Measurements from ENCODE around the gene LRRK2.

LRRK2 gene

DNA sequence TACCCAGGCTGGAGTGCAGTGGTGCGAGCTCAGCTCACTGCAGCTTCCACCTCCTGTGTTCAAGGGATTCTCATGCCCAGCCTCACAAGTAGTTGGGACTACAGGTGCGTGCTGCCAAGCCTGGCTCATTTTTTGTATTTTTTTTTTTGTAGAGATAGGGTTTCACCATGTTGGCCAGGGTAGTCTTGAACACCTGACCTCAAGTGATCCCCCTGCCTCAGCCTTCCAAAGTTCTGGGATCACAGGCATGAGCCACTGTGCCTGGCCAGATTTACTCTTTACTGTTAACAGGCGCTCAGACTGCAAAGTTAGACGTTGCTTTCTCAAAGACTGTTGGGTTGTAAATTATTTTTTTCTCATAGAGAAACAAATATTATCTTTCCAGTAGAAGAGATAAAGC lies 46.1 kb upstream of the LRRK2 start:
- ChIA-PET CTCF (no interaction called here), POLR2A (no interaction called here)
- Histone ChIP-seq H3K9me3 (ENCODE audit: control insufficient read depth, insufficient read depth, low read depth, low read length) (no peaks in the 10 kb centered on the region), H3K36me3 (ENCODE audit: control insufficient read depth in 2 of 2, insufficient read depth in 1 of 2, low read length in 2 of 2) (no peaks in the 10 kb centered on the region), H3K4me1 (ENCODE audit: control insufficient read depth, insufficient read depth, low read length) (no peaks in the 10 kb centered on the region), H3K4me3 (ENCODE audit: low read depth, low read length) (no peak overlapping the region), H3K27ac (ENCODE audit: extremely low read depth, low read depth, low read length) (no peak overlapping the region)
- TF ChIP-seq ZBTB48 (tag by site-specific recombination; IDR thresholded peaks at IDR 0.05) (no peak), GLIS2 (tag by site-specific recombination; IDR thresholded peaks at IDR 0.05) (no peak)

DNA sequence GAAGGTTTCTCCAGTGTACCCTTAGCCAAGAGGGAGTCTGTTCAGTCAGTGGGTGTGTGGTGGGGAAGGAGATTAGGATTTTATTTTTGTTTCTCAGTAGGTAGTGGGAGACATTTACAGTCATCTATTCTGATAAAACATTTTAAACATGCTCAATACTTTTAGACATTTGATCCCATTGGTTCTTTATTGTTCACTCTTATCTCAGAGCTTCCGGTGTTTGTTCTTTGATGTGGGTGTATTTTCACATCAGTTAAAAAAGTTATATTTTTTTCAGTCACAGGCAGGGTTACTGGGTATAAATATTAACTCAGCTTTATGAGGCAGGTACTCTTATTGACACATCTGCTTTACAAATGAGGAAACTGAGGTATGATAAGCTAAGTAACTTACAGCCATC lies 43.3 kb upstream of the LRRK2 start:
- ChIA-PET POLR2A (no interaction called here), CTCF (interaction anchor here (0.7 kb wide), 1 partner anchor 453 kb away, joined by 3 read pairs; no protein-coding TSS in a partner anchor)
- no peak overlapping the region for H3K27ac ChIP-seq (ENCODE audit: extremely low read depth, low read depth, low read length)
- no peaks in the 10 kb centered on the region for H3K36me3 ChIP-seq (ENCODE audit: control insufficient read depth in 2 of 2, insufficient read depth in 1 of 2, low read length in 2 of 2)
- H3K9me3 ChIP-seq (ENCODE audit: control insufficient read depth, insufficient read depth, low read depth, low read length): no peaks in the 10 kb centered on the region
- no peaks in the 10 kb centered on the region for H3K4me1 ChIP-seq (ENCODE audit: control insufficient read depth, insufficient read depth, low read length)
- no peak overlapping the region for H3K4me3 ChIP-seq (ENCODE audit: low read depth, low read length)
- TF ChIP-seq ZFP69B (tag by site-specific recombination; IDR thresholded peaks at IDR 0.05): no peak
- TF ChIP-seq EGR2 (tag by site-specific recombination; IDR thresholded peaks at IDR 0.05; ENCODE audit: low read depth): peak; percentile 17; the same call in 1 of the 2 replicates

DNA sequence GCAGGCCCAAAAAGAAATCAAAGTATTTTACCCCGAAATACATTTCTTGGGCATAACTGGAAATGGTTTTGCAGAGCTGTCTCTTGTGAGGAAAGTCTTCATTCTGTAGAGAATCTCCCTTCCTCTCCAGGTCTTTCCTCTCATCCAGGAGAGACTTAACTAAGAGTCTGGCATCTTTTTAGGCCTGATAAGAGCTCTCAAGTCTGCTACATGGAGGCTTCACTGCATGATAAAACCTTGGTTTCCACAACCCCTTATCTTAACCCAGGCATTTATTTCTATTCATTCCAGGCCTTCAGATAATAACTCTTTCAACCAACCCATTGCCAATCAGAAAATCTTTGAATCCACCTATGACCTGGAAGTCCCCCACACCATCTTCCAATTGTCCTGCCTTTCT lies 41.1 kb upstream of the LRRK2 start:
- CTCF ChIA-PET: no interaction called here
- H3K36me3 ChIP-seq (ENCODE audit: control insufficient read depth in 2 of 2, insufficient read depth in 1 of 2, low read length in 2 of 2): no peaks in the 10 kb centered on the region
- POLR2A ChIA-PET: no interaction called here
- no peaks in the 10 kb centered on the region for H3K9me3 ChIP-seq (ENCODE audit: control insufficient read depth, insufficient read depth, low read depth, low read length)
- no peak overlapping the region for H3K4me3 ChIP-seq (ENCODE audit: low read depth, low read length)
- no peak overlapping the region for H3K27ac ChIP-seq (ENCODE audit: extremely low read depth, low read depth, low read length)
- H3K4me1 ChIP-seq (ENCODE audit: control insufficient read depth, insufficient read depth, low read length): no peaks in the 10 kb centered on the region
- TF ChIP-seq ZBTB17 (tag by site-specific recombination; IDR thresholded peaks at IDR 0.05) (no peak), ZNF768 (tag by site-specific recombination; IDR thresholded peaks at IDR 0.05) (no peak), ZNF670 (tag by site-specific recombination; IDR thresholded peaks at IDR 0.05; ENCODE audit: low read depth) (no peak), ZNF514 (tag by site-specific recombination; IDR thresholded peaks at IDR 0.05) (no peak), ZNF776 (tag by site-specific recombination; IDR thresholded peaks at IDR 0.05; ENCODE audit: borderline replicate concordance) (no peak), GLIS2 (tag by site-specific recombination; IDR thresholded peaks at IDR 0.05) (no peak), ZSCAN23 (tag by site-specific recombination; IDR thresholded peaks at IDR 0.05) (no peak), ZNF23 (tag by site-specific recombination; IDR thresholded peaks at IDR 0.05; ENCODE audit: borderline replicate concordance) (no peak), ZNF548 (tag by site-specific recombination; IDR thresholded peaks at IDR 0.05) (no peak), ZNF133 (tag by site-specific recombination; IDR thresholded peaks at IDR 0.05) (no peak)

DNA sequence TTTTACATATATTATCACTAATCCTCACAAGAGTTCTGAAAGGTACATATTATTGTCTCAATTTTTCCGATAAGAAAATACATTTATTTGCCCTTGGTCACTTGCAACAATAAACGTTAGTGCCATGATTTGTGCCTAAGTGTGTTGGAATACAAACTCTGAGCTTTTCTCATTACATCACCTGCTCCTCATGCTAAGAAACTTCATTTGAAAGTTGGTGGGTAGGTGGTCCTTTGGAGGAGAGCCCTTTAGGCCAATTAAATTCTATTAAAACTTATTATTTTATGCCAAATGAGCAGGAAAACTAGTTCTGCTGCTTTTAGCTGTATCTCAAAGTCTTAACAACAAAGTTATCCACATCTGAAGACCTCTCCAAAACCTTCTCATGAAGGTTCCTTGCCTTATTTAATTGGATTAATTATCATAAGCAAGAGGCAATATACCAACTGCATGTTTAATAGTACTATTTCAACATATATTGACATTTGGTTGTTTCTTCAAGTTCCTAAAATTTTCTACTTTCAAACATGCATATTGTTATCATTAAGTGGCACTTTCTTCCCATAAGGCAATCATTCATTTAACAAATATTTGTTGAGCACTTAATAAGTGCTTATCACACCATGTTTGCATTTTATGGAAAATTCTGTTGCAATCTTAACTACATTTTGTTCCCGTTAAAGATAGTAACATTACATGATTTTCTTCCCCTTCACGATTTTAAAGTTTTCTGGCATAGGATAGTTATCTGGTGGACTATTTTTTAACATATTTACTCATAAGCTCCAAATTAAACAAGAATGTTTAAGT lies 40.1 kb upstream of the LRRK2 start:
- CTCF ChIA-PET: no interaction called here
- Histone ChIP-seq H3K4me3 (ENCODE audit: low read depth, low read length) (no peak overlapping the region), H3K4me1 (ENCODE audit: control insufficient read depth, insufficient read depth, low read length) (no peaks in the 10 kb centered on the region), H3K27ac (ENCODE audit: extremely low read depth, low read depth, low read length) (no peak overlapping the region), H3K36me3 (ENCODE audit: control insufficient read depth in 2 of 2, insufficient read depth in 1 of 2, low read length in 2 of 2) (no peaks in the 10 kb centered on the region), H3K9me3 (ENCODE audit: control insufficient read depth, insufficient read depth, low read depth, low read length) (no peaks in the 10 kb centered on the region)
- POLR2A ChIA-PET: no interaction called here
- TF ChIP-seq ZBTB7A (tag by site-specific recombination; IDR thresholded peaks at IDR 0.05; ENCODE audit: low read depth) (no peak), ZNF677 (tag by site-specific recombination; IDR thresholded peaks at IDR 0.05) (no peak), WT1 (tag by site-specific recombination; IDR thresholded peaks at IDR 0.05) (no peak)

DNA sequence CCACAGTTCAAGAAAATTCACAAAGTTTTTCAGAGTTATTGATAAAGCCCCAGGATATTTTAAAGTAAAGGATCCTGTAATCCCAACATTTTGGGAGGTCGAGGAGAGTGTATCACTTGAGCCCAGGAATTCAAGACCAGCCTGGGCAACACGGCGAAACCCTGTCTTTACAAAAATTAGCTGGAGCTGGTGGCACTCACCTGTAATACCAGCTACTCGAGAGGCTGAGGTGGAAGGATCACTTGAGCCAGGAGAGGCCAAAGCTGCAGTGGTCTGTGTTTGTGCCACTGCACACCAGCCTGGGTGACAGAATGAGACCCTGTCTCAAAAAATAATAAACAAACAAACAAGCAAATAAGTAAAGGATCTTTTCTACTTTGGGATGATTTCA lies 39.5 kb upstream of the LRRK2 start:
- no peak overlapping the region for H3K4me3 ChIP-seq (ENCODE audit: low read depth, low read length)
- H3K9me3 ChIP-seq (ENCODE audit: control insufficient read depth, insufficient read depth, low read depth, low read length): no peaks in the 10 kb centered on the region
- H3K27ac ChIP-seq (ENCODE audit: extremely low read depth, low read depth, low read length): no peak overlapping the region
- H3K36me3 ChIP-seq (ENCODE audit: control insufficient read depth in 2 of 2, insufficient read depth in 1 of 2, low read length in 2 of 2): no peaks in the 10 kb centered on the region
- ChIA-PET POLR2A (no interaction called here), CTCF (no interaction called here)
- H3K4me1 ChIP-seq (ENCODE audit: control insufficient read depth, insufficient read depth, low read length): no peaks in the 10 kb centered on the region
- TF ChIP-seq, protein P1, sequence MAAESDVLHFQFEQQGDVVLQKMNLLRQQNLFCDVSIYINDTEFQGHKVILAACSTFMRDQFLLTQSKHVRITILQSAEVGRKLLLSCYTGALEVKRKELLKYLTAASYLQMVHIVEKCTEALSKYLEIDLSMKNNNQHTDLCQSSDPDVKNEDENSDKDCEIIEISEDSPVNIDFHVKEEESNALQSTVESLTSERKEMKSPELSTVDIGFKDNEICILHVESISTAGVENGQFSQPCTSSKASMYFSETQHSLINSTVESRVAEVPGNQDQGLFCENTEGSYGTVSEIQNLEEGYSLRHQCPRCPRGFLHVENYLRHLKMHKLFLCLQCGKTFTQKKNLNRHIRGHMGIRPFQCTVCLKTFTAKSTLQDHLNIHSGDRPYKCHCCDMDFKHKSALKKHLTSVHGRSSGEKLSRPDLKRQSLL (tag by site-specific recombination; IDR thresholded peaks at IDR 0.05): no peak
- TF ChIP-seq FEZF1 (tag by site-specific recombination; IDR thresholded peaks at IDR 0.05): no peak
- TF ChIP-seq ZNF792 (tag by site-specific recombination; IDR thresholded peaks at IDR 0.05): no peak
- TF ChIP-seq, protein P2, sequence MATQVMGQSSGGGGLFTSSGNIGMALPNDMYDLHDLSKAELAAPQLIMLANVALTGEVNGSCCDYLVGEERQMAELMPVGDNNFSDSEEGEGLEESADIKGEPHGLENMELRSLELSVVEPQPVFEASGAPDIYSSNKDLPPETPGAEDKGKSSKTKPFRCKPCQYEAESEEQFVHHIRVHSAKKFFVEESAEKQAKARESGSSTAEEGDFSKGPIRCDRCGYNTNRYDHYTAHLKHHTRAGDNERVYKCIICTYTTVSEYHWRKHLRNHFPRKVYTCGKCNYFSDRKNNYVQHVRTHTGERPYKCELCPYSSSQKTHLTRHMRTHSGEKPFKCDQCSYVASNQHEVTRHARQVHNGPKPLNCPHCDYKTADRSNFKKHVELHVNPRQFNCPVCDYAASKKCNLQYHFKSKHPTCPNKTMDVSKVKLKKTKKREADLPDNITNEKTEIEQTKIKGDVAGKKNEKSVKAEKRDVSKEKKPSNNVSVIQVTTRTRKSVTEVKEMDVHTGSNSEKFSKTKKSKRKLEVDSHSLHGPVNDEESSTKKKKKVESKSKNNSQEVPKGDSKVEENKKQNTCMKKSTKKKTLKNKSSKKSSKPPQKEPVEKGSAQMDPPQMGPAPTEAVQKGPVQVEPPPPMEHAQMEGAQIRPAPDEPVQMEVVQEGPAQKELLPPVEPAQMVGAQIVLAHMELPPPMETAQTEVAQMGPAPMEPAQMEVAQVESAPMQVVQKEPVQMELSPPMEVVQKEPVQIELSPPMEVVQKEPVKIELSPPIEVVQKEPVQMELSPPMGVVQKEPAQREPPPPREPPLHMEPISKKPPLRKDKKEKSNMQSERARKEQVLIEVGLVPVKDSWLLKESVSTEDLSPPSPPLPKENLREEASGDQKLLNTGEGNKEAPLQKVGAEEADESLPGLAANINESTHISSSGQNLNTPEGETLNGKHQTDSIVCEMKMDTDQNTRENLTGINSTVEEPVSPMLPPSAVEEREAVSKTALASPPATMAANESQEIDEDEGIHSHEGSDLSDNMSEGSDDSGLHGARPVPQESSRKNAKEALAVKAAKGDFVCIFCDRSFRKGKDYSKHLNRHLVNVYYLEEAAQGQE (tag by site-specific recombination; IDR thresholded peaks at IDR 0.05): no peak
- TF ChIP-seq ZNF707 (tag by site-specific recombination; IDR thresholded peaks at IDR 0.05): no peak
- no peak for TF ChIP-seq ZFP3 (tag by site-specific recombination; IDR thresholded peaks at IDR 0.05; ENCODE audit: low read depth)
